Measurements from ENCODE around the gene C5orf34.

- TF ChIP-seq CTCF (conservative IDR thresholded peaks at IDR 0.05 in 1 of 2, IDR thresholded peaks at IDR 0.05 in 1 of 2; ENCODE audit: extremely low read depth in 1 of 2, insufficient read depth in 1 of 2, low read depth in 1 of 2, low read length in 2 of 2) (no peak), EZH2 (IDR thresholded peaks at IDR 0.05; ENCODE audit: borderline replicate concordance, low read length) (no peak)
Measured at GRCh38 chr5:43482490-43483297, 32.3 kb downstream of the C5orf34 start.

Data from mammary epithelial cell (primary cell).